ENCODE results near the gene KCNMB4.

DNA sequence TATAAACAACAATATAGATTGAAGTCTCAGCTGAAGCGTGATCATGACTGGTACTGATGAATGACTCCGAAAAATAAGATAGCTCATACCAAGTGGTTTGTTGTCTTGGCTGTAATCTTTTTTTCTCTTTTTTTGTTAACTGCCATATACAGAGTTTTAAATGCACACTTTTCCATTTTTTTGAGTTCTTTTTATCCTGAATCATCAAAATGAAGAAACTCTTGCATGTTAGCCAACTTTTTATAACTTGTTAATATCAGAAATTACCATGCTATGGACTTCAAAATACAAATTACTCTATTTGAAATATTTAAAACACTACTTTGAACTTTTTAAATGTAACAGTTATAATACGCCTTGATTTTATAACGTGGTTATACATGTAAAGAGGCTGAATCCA is 10.1 kb upstream of the KCNMB4 start:
- no peak for TF ChIP-seq POLR2A (IDR thresholded peaks at IDR 0.05; ENCODE audit: extremely low read depth, insufficient read length)
- TF ChIP-seq, protein P1, sequence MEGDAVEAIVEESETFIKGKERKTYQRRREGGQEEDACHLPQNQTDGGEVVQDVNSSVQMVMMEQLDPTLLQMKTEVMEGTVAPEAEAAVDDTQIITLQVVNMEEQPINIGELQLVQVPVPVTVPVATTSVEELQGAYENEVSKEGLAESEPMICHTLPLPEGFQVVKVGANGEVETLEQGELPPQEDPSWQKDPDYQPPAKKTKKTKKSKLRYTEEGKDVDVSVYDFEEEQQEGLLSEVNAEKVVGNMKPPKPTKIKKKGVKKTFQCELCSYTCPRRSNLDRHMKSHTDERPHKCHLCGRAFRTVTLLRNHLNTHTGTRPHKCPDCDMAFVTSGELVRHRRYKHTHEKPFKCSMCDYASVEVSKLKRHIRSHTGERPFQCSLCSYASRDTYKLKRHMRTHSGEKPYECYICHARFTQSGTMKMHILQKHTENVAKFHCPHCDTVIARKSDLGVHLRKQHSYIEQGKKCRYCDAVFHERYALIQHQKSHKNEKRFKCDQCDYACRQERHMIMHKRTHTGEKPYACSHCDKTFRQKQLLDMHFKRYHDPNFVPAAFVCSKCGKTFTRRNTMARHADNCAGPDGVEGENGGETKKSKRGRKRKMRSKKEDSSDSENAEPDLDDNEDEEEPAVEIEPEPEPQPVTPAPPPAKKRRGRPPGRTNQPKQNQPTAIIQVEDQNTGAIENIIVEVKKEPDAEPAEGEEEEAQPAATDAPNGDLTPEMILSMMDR (IDR thresholded peaks at IDR 0.05; ENCODE audit: low read depth, low read length): no peak
